HL-60 (cell line): ENCODE measurements around the gene ENTPD2.

Source experiments
- CTCF ChIP-seq: IDR thresholded peaks from one replicate; pipeline ENCODE4 v1.5.1; 2011; ENCODE audit warnings: low read length, control low read depth, inconsistent platforms; ENCODE audit not compliant: insufficient read depth
- REST ChIP-seq: IDR thresholded peaks from 2 replicates; pipeline ENCODE4 v1.6.1; 2012; ENCODE audit warnings: low read depth; ENCODE audit not compliant: insufficient replicate concordance

- no peak for TF ChIP-seq REST
- no peak for TF ChIP-seq CTCF
These were observed 27.0 kb downstream of the ENTPD2 start for GRCh38 chr9:137026828-137027227.
